ENCODE data around the gene CPN2.
A peak's percentile ranks its signal among the peaks of the same experiment; 100 is the strongest.

The CPN2 gene

GRCh38 chr3:194315965-194316361 is 35.2 kb downstream of the CPN2 start:
- H3K79me2 ChIP-seq (ENCODE audit: insufficient read depth, low read depth): no peaks in the 10 kb centered on the region
- no peaks in the 10 kb centered on the region for H3K36me3 ChIP-seq (ENCODE audit: insufficient read depth)
- H3K4me3 ChIP-seq (IDR thresholded peaks at IDR 0.05; ENCODE audit: insufficient read depth, low read depth, low read length): peak overlapping the region; percentile 77
- peak overlapping the region; percentile 99 for H3K4me2 ChIP-seq
- TF ChIP-seq, protein P1, sequence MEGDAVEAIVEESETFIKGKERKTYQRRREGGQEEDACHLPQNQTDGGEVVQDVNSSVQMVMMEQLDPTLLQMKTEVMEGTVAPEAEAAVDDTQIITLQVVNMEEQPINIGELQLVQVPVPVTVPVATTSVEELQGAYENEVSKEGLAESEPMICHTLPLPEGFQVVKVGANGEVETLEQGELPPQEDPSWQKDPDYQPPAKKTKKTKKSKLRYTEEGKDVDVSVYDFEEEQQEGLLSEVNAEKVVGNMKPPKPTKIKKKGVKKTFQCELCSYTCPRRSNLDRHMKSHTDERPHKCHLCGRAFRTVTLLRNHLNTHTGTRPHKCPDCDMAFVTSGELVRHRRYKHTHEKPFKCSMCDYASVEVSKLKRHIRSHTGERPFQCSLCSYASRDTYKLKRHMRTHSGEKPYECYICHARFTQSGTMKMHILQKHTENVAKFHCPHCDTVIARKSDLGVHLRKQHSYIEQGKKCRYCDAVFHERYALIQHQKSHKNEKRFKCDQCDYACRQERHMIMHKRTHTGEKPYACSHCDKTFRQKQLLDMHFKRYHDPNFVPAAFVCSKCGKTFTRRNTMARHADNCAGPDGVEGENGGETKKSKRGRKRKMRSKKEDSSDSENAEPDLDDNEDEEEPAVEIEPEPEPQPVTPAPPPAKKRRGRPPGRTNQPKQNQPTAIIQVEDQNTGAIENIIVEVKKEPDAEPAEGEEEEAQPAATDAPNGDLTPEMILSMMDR (conservative IDR thresholded peaks at IDR 0.05; ENCODE audit: low read depth, low read length): no peak; the same call in 1 of the 2 replicates
- no peaks in the 10 kb centered on the region for H4K20me1 ChIP-seq (ENCODE audit: insufficient read depth)
- H3K4me1 ChIP-seq (ENCODE audit: low read depth, poor library complexity, severe bottlenecking): peaks cover 20% of the 10 kb centered on the region
- 0 out of 2 replicates have a peak, but pooled peaks cover 5% of the 10 kb centered on the region for H3K27me3 ChIP-seq (ENCODE audit: insufficient read depth, low read depth)
- H3K27ac ChIP-seq: no peak overlapping the region
- no peak overlapping the region; the same call in 1 of the 2 replicates for H3K9ac ChIP-seq
- peak overlapping the region; percentile 96; the same call in 1 of the 2 replicates for H2AFZ ChIP-seq (ENCODE audit: low read depth)

DNA sequence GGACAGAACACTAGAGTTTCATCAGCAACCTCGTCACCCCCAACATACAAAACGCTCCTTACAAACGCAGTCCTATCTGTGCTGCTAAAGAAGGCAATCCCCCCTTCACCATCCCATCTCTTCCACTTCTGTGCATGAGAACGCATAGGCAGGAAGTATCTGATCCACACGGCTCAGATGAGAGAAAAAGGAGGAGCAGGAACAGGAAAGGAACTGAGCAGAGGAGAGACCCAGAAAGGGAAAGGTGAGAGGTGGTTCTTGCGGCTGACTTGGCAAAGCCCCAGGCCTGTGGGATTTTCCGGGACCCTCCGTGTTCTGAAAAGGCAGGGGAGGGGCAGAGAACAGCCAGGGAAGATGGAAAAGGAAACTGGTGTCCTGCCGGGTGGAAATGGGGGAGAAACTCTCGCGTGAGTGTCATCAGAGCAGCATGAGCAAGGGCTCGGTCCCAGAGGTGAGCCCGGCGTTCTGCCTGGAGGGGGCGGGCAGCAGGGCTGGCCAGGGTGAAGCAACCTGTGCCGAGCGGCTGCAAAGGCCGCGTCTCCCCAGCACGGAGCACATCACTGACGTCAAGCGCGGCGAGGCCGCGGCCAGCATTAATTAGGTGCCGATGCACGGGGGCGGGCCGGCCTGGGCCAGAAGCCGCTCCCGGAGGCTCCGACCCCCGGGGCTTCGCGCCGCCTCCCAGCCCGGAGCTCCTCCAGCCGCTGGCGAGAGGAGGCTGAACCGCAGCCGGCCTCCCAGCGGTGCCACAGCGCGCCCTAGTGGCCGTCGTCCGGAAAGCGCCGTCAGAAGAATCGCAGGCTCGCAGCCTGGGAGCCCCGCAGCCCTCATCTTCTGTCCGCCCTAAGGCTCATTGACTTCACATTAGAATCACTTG is 35.8 kb downstream of the CPN2 start:
- Histone ChIP-seq H3K27ac (no peak overlapping the region), H3K4me2 (peak overlapping the region; percentile 99), H3K4me1 (ENCODE audit: low read depth, poor library complexity, severe bottlenecking) (peaks cover 20% of the 10 kb centered on the region), H2AFZ (ENCODE audit: low read depth) (peak overlapping the region; percentile 96), H3K36me3 (ENCODE audit: insufficient read depth) (no peaks in the 10 kb centered on the region), H3K27me3 (ENCODE audit: insufficient read depth, low read depth) (0 out of 2 replicates have a peak, but pooled peaks cover 5% of the 10 kb centered on the region), H3K9ac (peak overlapping the region; percentile 51; the same call in 1 of the 2 replicates), H3K79me2 (ENCODE audit: insufficient read depth, low read depth) (no peaks in the 10 kb centered on the region), H3K4me3 (IDR thresholded peaks at IDR 0.05; ENCODE audit: insufficient read depth, low read depth, low read length) (peak overlapping the region; percentile 90), H4K20me1 (ENCODE audit: insufficient read depth) (no peaks in the 10 kb centered on the region)
- TF ChIP-seq, protein P1 (conservative IDR thresholded peaks at IDR 0.05; ENCODE audit: low read depth, low read length): peak; percentile 85

- H3K27me3 ChIP-seq (ENCODE audit: insufficient read depth, low read depth): 0 out of 2 replicates have a peak, but pooled peaks cover 5% of the 10 kb centered on the region
- H2AFZ ChIP-seq (ENCODE audit: low read depth): peak overlapping the region; percentile 96; the same call in 1 of the 2 replicates
- no peaks in the 10 kb centered on the region for H4K20me1 ChIP-seq (ENCODE audit: insufficient read depth)
- H3K4me1 ChIP-seq (ENCODE audit: low read depth, poor library complexity, severe bottlenecking): peaks cover 22% of the 10 kb centered on the region
- H3K27ac ChIP-seq: no peak overlapping the region
- TF ChIP-seq, protein P1 (conservative IDR thresholded peaks at IDR 0.05; ENCODE audit: low read depth, low read length): no peak
- no peak overlapping the region for H3K9ac ChIP-seq
- no peaks in the 10 kb centered on the region for H3K79me2 ChIP-seq (ENCODE audit: insufficient read depth, low read depth)
- H3K36me3 ChIP-seq (ENCODE audit: insufficient read depth): no peaks in the 10 kb centered on the region
- H3K4me2 ChIP-seq: peak overlapping the region; percentile 99; the same call in 1 of the 2 replicates
- no peak overlapping the region for H3K4me3 ChIP-seq (IDR thresholded peaks at IDR 0.05; ENCODE audit: insufficient read depth, low read depth, low read length)
Observed at GRCh38 chr3:194314388-194315068, 36.6 kb downstream of the CPN2 start.

- Histone ChIP-seq H3K9ac (no peak overlapping the region), H3K27ac (no peak overlapping the region), H3K4me1 (ENCODE audit: low read depth, poor library complexity, severe bottlenecking) (peaks cover 30% of the 10 kb centered on the region), H3K4me2 (no peak overlapping the region), H3K4me3 (IDR thresholded peaks at IDR 0.05; ENCODE audit: insufficient read depth, low read depth, low read length) (no peak overlapping the region), H4K20me1 (ENCODE audit: insufficient read depth) (no peaks in the 10 kb centered on the region), H3K79me2 (ENCODE audit: insufficient read depth, low read depth) (no peaks in the 10 kb centered on the region), H3K36me3 (ENCODE audit: insufficient read depth) (no peaks in the 10 kb centered on the region), H2AFZ (ENCODE audit: low read depth) (no peak overlapping the region), H3K27me3 (ENCODE audit: insufficient read depth, low read depth) (0 out of 2 replicates have a peak, but pooled peaks cover 5% of the 10 kb centered on the region)
- TF ChIP-seq, protein P1 (conservative IDR thresholded peaks at IDR 0.05; ENCODE audit: low read depth, low read length): no peak
Observed at GRCh38 chr3:194313560-194314387, 37.4 kb downstream of the CPN2 start.
